ENCODE results near the gene TXNRD1.

- TF ChIP-seq CTCF (IDR thresholded peaks at IDR 0.05) (no peak), ZFX (IDR thresholded peaks at IDR 0.05; ENCODE audit: borderline replicate concordance) (no peak)
These were observed 133.5 kb downstream of the TXNRD1 start for GRCh38 chr12:104348994-104349494.
